Measurements from ENCODE around the gene COL11A2. TPM values are rescaled to one million over a fixed set of nuclear protein-coding genes. Genes with fewer than 3 reads are reported as not detected.

The COL11A2 gene
- total RNA-seq, 1 experiment from 2014 or later: 2.3 TPM

- Histone ChIP-seq H3K18ac (ENCODE audit: insufficient read length, low read depth, low read length) (no peak overlapping the region), H2BK20ac (ENCODE audit: low read depth, low read length, poor library complexity, severe bottlenecking) (no peak overlapping the region), H4K20me1 (ENCODE audit: control insufficient read depth, insufficient read depth, insufficient read length) (no peaks in the 10 kb centered on the region), H2BK120ac (ENCODE audit: low read depth, low read length, poor library complexity, severe bottlenecking) (no peak overlapping the region), H3K27ac (ENCODE audit: insufficient read length, low read depth, low read length) (no peak overlapping the region), H3K14ac (ENCODE audit: insufficient read depth, low read length) (no peak overlapping the region; the same call in 1 of the 2 replicates), H2BK5ac (ENCODE audit: insufficient read length, low read length) (no peak overlapping the region), H3K79me2 (ENCODE audit: insufficient read depth, low read length) (no peaks in the 10 kb centered on the region), H2AFZ (ENCODE audit: low read length) (no peak overlapping the region), H4K5ac (ENCODE audit: insufficient read length, low read depth, low read length) (no peak overlapping the region), H3K27me3 (ENCODE audit: insufficient read depth, low read length) (peaks cover 62% of the 10 kb centered on the region), H2BK15ac (ENCODE audit: low read depth, low read length) (no peak overlapping the region), H3K4ac (ENCODE audit: low read depth, low read length) (no peak overlapping the region), H3K79me1 (ENCODE audit: insufficient read depth, low read depth, low read length, poor library complexity, severe bottlenecking) (no peaks in the 10 kb centered on the region), H2AK5ac (ENCODE audit: insufficient read length, low read length) (no peak overlapping the region), H3K9me3 (ENCODE audit: control insufficient read depth, low read depth, low read length) (no peaks in the 10 kb centered on the region), H3K56ac (ENCODE audit: insufficient read length, low read depth, low read length) (no peak overlapping the region), H2BK12ac (ENCODE audit: insufficient read length, low read depth, low read length) (no peak overlapping the region), H3K4me1 (ENCODE audit: insufficient read depth, low read length) (no peaks in the 10 kb centered on the region), H3K4me2 (ENCODE audit: insufficient read depth, insufficient read length, low read length) (no peak overlapping the region), H4K8ac (replicated peaks; ENCODE audit: insufficient read length, low read depth, low read length) (no peak overlapping the region), H4K91ac (ENCODE audit: insufficient read length, low read depth, low read length) (no peak overlapping the region), H3K9ac (ENCODE audit: extremely low read depth, insufficient read length, low read length) (no peak overlapping the region), H3K23ac (ENCODE audit: insufficient read length, low read depth, low read length) (no peak overlapping the region), H3K23me2 (ENCODE audit: insufficient read length, low read depth, low read length, poor library complexity, severe bottlenecking) (peaks cover 11% of the 10 kb centered on the region), H3T11ph (ENCODE audit: low read length) (no peak overlapping the region)
- Mint-ChIP-seq H3K27ac (no peak overlapping the region), H3K27me3 (ENCODE audit: low read depth) (peaks cover 98% of the 10 kb centered on the region), H3K4me3 (peak overlapping the region in 1 of 2 experiments; percentile 39; a peak in 1 of 5 replicates), H3K9me3 (peaks cover 0 to 7% of the 10 kb centered on the region in 2 experiments; a peak in 2 of 5 replicates), H3K4me1 (peaks cover 30 to 42% of the 10 kb centered on the region in 2 experiments), H3K36me3 (ENCODE audit: insufficient read depth in 1 of 3, low read depth in 3 of 3) (peaks cover 0 to 10% (median 3%) of the 10 kb centered on the region in 3 experiments)
- no CpG with 5 or more reads among the region's 9 CpGs for WGBS (ENCODE audit: extremely low coverage, insufficient read length, low lambda C conversion rate)
- DNase-seq: no peak
- TF ChIP-seq CTCF (conservative IDR thresholded peaks at IDR 0.05): no peak
Observed at GRCh38 chr6:33215271-33216116, 23.2 kb upstream of the COL11A2 start.
